Fibroblast of pulmonary artery (primary cell): ENCODE measurements around the gene ROR1.

Experiments
- DNase-seq: peaks from one replicate; pipeline ENCODE4 v3.0.0-alpha.2; 2010; ENCODE audit warnings: low read depth
- H3K4me3 ChIP-seq: replicated peaks from 2 replicates; pipeline ENCODE4 v1.5.1; 2011; ENCODE audit warnings: low read depth, mild to moderate bottlenecking, control low read depth, low read length, moderate library complexity
- TF ChIP-seq, protein P1 (sequence below): IDR thresholded peaks from 2 replicates; pipeline ENCODE4 v1.5.1; 2011; ENCODE audit warnings: mild to moderate bottlenecking, control low read depth, low read length, inconsistent platforms; ENCODE audit errors: missing control alignments

ROR1 gene

DNA sequence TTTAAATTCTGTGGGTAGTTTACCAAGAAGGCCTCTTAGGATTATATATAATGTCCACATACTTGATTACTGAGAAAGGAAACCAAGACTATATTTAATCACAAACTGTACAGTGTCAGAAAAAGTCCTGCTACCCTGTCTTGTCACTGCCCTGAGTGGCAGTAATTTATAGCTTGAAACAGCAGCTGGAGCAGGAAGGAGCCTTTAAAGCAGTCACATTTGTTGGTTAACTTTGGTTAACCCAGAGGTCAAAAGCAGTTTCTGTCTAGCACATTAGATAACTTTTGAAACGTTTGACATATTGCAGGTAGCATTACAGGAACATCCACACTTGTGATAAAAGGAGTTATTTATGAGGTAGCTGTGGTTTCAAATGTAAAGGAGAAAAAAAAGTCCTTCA lies 161.7 kb downstream of the ROR1 start:
- no peak for DNase-seq
- H3K4me3 ChIP-seq, result no peak overlapping the region
- TF ChIP-seq, protein P1, sequence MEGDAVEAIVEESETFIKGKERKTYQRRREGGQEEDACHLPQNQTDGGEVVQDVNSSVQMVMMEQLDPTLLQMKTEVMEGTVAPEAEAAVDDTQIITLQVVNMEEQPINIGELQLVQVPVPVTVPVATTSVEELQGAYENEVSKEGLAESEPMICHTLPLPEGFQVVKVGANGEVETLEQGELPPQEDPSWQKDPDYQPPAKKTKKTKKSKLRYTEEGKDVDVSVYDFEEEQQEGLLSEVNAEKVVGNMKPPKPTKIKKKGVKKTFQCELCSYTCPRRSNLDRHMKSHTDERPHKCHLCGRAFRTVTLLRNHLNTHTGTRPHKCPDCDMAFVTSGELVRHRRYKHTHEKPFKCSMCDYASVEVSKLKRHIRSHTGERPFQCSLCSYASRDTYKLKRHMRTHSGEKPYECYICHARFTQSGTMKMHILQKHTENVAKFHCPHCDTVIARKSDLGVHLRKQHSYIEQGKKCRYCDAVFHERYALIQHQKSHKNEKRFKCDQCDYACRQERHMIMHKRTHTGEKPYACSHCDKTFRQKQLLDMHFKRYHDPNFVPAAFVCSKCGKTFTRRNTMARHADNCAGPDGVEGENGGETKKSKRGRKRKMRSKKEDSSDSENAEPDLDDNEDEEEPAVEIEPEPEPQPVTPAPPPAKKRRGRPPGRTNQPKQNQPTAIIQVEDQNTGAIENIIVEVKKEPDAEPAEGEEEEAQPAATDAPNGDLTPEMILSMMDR, result no peak

DNA sequence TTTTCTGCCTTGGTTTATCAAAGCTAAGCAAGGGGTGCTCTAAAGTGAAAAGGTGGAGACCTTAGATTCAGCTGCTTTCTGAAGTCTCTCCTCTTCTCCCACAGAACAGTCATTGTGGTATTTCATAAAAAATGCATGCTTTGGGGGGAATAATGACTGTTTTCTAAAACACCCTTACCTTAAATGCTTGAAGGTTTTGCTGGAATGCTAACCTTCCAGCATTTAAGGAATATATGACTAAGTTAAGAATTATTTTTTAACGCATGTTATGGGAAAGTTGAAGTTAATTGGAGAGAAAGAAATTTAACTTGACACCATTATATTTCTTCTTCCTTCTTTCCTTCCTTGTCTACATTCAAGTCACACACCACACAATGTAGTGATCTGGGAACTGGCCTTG lies 162.5 kb downstream of the ROR1 start:
- H3K4me3 ChIP-seq, result no peak overlapping the region
- TF ChIP-seq, protein P1, result no peak
- DNase-seq, result no peak

DNA sequence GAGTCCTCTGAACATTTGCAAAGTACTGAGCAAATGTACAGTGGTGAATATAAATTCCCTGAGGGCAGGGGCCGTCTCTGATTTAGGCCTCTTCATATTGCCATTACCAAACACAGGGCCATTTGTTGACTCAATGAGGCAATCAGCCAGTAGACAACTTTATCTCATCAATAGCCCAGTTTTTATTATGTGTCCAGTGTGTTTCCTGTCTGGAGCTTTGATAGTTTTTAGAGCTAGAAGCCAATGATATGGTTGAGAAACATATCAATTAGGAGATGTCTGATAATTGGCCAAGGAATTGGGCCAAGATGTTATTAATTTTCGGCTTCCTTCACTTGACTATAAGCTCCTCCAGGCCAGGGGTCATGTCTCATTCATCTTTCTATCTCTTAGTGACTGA lies 163.0 kb downstream of the ROR1 start:
- DNase-seq, result no peak
- H3K4me3 ChIP-seq, result no peak overlapping the region
- TF ChIP-seq, protein P1, result no peak

DNA sequence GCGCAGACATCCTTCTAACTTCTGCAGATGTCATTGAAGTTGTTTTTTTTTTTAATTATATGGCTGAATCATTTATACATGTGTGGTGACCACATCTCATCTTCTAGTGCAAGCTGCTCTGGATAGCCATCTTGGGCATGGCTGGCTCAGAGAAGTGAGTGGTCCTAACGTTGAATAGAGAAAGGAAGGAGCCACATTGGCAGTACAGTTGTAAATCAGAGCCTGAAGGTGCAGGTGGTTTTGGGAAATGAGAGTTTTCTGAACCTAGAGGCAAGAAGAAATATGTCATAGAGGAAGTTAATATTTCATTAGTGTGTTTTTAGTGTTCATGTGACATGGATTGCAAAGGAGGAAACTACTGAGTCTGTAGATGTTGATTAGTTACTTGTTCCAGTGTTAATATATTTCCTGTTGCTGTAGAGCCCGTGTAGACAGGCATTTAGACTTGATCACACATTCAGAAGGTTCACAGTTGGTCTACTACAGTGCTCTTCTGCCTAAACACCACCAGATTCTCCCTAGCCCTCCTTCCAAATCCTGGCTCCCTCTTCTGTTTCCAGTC lies 163.7 kb downstream of the ROR1 start:
- no peak overlapping the region for H3K4me3 ChIP-seq
- TF ChIP-seq, protein P1, result no peak
- DNase-seq, result no peak

DNA sequence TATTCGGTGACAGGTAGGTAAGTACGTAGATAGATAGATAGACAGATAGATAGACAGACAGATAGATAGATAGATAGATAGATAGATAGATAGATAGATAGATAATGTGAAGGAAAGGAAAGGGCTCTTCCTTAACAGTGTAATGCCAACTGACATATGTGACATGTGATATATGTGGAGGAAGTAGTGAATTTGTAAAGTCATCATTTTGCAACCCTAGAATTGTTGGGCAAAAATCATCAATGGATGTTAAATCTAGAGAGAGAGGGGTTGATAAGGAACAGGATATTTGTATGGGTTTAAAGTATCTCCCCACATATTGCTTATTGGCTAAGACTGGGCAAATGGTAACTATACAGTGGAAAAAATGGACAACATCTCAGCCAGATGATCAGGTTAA lies 166.6 kb downstream of the ROR1 start:
- DNase-seq, result no peak
- H3K4me3 ChIP-seq, result no peak overlapping the region
- TF ChIP-seq, protein P1, result no peak

DNA sequence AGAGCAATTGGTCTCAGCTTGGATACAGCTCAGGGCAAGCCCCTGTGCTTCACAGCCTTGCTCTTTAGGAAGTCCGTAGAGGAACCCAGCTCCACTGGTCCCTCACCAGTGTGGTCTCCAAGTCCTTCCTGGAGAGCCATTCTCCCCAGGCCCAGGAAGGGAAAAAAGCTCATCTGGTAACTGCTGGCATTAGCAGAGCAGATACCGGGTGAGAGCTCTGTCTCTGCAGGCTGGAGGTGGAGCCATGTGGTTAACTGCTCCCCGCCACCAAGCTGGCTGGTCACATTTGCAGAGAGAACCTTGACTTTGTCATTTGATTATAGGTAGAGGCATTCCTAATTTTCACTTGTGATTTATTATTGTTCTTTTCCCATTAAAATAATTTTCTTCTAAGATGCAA lies 169.6 kb downstream of the ROR1 start:
- DNase-seq, result no peak
- TF ChIP-seq, protein P1, result no peak
- H3K4me3 ChIP-seq, result no peak overlapping the region

DNA sequence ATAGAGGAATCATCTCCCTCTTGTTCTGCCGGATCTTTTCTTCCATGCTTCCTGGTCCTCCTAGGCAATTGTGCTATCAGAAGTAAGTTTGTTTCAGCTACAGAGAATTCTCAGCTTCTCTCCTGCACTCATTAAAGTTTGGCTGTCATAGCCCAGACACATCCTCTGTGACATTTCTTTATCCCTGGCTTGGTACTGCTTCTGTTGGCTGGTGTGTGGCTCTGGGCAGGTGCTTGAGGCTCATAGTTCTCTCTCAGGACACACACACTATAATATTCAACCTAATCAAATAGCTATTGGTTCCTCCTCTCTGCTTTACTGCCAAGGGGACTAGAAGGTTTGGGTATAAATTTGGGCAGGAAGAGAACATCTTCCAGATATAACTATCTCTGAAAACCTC lies 172.1 kb downstream of the ROR1 start:
- TF ChIP-seq, protein P1, result no peak
- no peak overlapping the region for H3K4me3 ChIP-seq
- DNase-seq, result no peak
